Stimulated activated CD8-positive, alpha-beta memory T cell treated with anti-CD3 and anti-CD28 coated beads, Interleukin-4, amount 100 ng/mL, for 48 hours (primary cell): ENCODE measurements around the gene PDE4C.

ENCODE experiments used
- DNase-seq: peaks from one replicate; pipeline ENCODE4 v3.0.0-alpha.2; 2020

PDE4C gene

DNA sequence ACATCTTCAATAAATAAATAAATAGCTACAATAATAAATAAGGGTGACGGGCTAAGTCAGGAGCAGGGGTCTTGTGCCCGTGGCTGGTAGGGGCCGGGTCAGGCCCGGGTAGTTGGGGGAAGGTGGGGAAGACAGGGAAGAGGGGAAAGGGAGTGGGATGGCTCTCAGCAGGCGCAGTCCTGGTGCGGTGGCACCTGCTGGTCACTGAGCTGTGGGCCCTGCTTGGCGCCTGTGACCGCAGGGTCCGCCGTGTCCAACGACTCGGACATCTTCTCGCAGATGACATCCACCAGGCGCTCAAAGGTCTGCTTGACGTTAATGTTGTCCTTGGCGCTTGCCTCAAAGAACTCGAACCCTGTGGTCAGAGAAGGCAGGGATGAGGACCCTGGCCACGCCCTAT lies 28.9 kb downstream of the PDE4C start:
- DNase-seq, result no peak

GRCh38 chr19:18196511-18196845 lies 29.8 kb downstream of the PDE4C start:
- no peak for DNase-seq

GRCh38 chr19:18194554-18195238 lies 31.5 kb downstream of the PDE4C start:
- peak; percentile 63 for DNase-seq

GRCh38 chr19:18194181-18194530 lies 32.1 kb downstream of the PDE4C start:
- DNase-seq, result no peak

DNA sequence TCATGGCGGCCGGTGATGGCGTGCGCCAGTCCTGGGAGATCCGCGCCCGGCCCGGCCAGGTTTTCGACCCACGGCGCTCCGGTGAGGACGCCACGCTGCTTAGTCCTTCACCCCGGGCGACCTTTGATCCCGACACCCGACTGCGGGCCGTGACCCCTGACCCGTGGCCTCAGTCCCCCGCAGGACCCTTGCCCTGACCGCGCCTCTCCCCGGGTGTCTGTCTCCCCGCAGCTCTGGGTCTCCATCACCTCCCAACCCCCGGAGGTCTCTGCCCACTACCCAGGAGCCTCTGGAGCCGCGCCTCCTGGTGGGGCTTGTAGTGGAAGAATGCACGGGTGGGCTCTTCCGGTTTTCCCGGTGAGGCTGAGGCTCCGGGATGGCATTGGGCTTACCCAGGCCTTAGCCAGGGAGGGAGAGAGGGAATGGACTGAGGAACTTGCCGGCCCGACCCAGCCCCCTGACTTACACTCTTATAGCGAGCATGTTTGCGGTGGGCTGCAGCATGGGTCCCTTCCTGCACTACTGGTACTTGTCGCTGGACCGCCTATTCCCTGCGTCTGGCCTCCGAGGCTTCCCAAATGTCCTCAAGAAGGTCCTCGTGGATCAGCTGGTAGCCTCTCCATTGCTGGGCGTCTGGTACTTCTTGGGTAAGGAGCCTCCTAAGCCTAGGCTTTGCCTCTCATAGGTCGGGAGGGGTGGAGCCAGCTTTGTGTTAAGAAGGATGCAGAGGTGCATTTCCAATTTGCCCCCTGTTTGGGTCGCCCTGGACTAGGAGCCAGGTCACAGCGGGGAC lies 32.7 kb downstream of the PDE4C start:
- DNase-seq, result peak; percentile 35

- DNase-seq, result peak; percentile 98
Measured at GRCh38 chr19:18192673-18193387, 33.4 kb downstream of the PDE4C start, which contains the start of gene MPV17L2. MPV17L2 (plus strand) TSS chr19:18193218; CDS start chr19:18193282, 64 bp downstream.

- no peak for DNase-seq
Measured at GRCh38 chr19:18191640-18192062, 34.6 kb downstream of the PDE4C start.

DNA sequence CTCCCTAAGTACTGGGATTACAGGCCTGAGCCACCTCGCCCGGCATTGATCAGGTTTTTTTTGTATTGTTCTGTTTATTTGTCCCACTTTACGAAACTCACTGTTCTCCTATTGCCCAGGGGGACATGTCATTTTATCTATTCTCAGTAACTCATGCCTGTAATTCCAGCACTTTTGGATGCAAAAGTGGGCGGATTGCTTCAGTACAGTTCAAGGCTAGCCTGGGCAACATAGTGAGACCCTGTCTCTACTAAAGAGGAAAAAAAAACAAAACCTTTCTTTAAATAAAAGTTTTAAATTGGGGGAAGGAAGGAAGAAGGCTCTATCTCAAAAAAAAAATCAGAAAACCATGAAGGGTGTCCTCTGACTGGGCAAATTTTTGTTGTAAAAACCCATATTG lies 36.0 kb downstream of the PDE4C start:
- no peak for DNase-seq

- DNase-seq, result no peak
Measured at GRCh38 chr19:18185538-18185937, 40.7 kb downstream of the PDE4C start.

- no peak for DNase-seq
Measured at GRCh38 chr19:18183529-18183928, 42.7 kb downstream of the PDE4C start.

DNA sequence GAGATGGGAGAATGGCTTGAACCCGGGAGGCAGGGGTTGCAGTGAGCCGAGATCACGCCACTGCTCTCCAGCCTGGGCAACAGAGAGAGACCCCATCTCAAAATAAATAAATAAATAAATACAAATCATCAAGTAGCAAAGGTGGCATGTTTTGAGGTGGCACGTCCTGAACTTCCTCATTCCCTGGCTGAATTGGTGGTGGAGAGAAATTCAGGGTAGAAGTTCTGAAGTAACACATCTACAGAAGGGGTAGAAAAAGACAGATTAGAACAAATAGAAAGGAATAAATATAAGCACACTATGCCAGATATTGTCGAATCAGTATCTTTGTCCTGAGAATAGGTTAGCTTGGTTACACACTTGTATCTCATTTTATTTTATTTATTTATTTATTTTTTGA lies 46.3 kb downstream of the PDE4C start:
- DNase-seq, result no peak

DNA sequence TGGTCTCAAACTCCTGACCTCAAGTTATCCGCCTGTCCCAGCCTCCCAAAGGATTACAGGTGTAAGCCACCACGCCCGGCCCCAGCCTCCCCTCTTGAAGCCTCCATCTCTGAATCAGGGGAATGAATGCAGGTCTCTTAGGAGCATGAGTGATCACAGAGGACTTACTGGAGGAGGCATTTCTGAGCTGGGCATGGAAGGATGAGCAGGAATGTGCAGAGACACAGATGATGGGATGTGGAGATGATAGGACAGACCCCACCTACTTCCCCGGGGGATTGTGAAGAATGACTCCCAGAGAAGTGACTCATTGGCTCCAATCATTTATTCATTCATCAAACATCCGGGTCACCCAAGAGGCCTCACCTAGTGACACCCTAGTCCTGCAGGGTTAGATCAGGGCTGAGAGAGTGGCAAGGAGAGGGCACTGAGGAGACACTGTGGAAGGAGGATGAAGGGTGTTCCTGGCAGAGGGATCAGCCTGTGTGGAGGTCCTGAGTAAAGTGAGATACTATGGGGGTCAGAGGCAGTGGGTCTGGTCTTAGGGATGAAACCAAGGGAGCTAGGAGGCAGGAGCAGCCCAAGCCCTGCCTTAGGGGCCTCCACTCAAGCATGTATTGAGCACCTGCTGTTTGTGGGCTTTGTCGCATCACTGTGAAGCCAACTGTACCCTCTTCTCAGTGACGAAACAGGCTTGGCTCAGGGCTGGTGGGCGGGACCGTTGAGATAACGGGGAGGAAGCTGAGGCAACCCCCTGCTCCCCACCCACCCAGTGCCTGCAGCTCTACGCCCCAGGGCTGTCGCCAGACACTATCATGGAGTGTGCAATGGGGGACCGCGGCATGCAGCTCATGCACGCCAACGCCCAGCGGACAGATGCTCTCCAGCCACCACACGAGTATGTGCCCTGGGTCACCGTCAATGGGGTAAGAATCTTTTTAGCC lies 49.6 kb downstream of the PDE4C start:
- no peak for DNase-seq

DNA sequence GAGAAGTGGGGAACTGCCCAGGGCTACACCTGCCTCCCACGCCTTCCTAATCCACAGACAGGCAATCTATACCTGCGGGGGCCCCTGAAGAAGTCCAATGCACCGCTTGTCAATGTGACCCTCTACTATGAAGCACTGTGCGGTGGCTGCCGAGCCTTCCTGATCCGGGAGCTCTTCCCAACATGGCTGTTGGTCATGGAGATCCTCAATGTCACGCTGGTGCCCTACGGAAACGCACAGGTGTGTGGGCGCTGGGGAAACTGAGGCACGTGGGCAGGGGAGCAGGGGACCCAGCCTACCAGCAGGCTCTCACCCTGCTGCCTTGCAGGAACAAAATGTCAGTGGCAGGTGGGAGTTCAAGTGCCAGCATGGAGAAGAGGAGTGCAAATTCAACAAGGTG lies 51.3 kb downstream of the PDE4C start:
- no peak for DNase-seq
